Stimulated activated naive B cell treated with anti-CD40 and anti-IgM and Interleukin-4, amounts not matched to agents 10 μg/mL and 1 μg/mL and 100 μg/mL, for 72 hours (primary cell): ENCODE measurements around the gene MAPK12.
"Not testable (repeated sequence)": the region's sequence is repeated elsewhere in the genome, so short reads cannot be mapped to it uniquely, and the experiment has no call there.

Experiments
- ATAC-seq, 2 donors: fragments of 150-1000 bp; cut with Tn5 transposase; replicated peaks; 2 replicates each; pipeline ENCODE4 v1.10.0; 2021; ENCODE audit warnings: moderate library complexity in 1 of 2
- DNase-seq: peaks from one replicate; pipeline ENCODE4 v3.0.0; 2021
- H3K27ac Mint-ChIP-seq: one replicate; pipeline ENCODE4 v1.8.0; 2022; ENCODE audit warnings: mild to moderate bottlenecking, mixed read lengths
- H3K27me3 Mint-ChIP-seq, 2 donors: one replicate each; pipeline ENCODE4 v1.8.0; 2022; ENCODE audit warnings: mixed read lengths in 2 of 2
- H3K36me3 Mint-ChIP-seq, 2 donors: one replicate each; pipeline ENCODE4 v1.8.0; 2022; ENCODE audit warnings: mixed read lengths in 2 of 2, mild to moderate bottlenecking in 1 of 2
- H3K4me1 Mint-ChIP-seq, 2 donors: one replicate each; pipeline ENCODE4 v1.8.0; 2022; ENCODE audit warnings: mixed read lengths in 2 of 2, mild to moderate bottlenecking in 1 of 2
- H3K4me3 Mint-ChIP-seq, 2 donors: one replicate each; pipeline ENCODE4 v1.8.0; 2022; ENCODE audit warnings: mild to moderate bottlenecking in 2 of 2, mixed read lengths in 2 of 2, moderate library complexity in 1 of 2
- H3K9me3 Mint-ChIP-seq, 2 donors: one replicate each; pipeline ENCODE4 v1.8.0; 2022; ENCODE audit warnings: mixed read lengths in 2 of 2, mild to moderate bottlenecking in 1 of 2

Gene MAPK12

DNA sequence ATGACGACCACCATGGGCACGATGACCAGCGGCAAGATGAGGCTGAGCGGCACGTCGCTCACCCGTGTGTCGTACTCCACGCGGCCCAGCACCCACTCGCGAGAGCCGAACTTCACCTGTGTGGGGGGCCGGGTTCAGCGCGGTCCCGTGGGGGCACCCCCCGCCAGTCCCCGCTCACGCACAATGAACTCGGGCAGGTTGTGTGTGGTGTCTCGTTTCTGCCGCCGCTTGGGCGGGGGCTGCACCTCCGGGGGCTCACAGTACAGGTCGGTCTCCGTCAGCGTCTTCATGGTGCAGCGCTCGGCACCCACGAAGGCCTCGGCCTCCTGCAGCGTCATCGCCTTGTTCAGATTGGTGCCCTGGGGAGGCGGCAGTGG, 19.9 kb upstream of the MAPK12 start:
- DNase-seq: no peak
- no peaks in the 10 kb centered on the region for H3K4me1 Mint-ChIP-seq
- no peaks in the 10 kb centered on the region for H3K27me3 Mint-ChIP-seq
- H3K27ac Mint-ChIP-seq: no peak overlapping the region
- no peak for ATAC-seq
- H3K9me3 Mint-ChIP-seq: no peaks in the 10 kb centered on the region
- H3K4me3 Mint-ChIP-seq: no peak overlapping the region
- H3K36me3 Mint-ChIP-seq: peaks cover 3 to 23% of the 10 kb centered on the region in 2 donors

DNA sequence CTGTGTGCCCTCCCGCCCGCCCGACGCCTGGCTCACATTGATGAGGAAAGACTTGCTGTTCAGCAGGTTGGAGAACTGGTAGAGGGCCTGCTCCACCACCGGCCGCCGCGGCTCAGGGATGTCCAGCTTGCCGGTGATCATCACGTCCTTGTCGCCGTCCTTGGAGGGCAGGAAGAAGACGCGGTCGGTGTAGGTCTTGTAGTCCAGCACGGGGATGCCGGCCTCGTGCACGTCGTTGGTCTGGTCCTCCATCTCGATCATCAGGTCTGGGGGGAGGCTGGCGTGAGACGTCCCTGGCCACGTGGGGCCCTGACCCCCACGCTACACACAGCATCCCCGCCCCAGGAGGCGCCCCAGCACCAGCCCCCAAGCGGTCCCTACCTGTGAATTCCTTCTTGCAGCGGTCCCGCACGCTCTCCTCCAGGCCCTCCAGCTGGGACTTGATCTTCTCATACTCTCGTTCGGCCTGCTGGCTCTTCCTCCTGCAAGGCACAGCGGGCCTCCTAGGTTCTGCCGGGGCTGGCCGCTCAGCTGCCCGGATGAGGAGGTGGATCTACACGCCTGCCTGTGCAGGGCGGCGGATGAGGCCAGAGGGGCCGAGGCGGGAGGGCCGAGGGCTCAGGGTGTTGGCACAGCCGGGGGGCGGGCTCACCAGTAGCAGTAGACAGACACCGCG, 19.4 kb upstream of the MAPK12 start:
- H3K4me1 Mint-ChIP-seq: no peaks in the 10 kb centered on the region
- no peak overlapping the region for H3K4me3 Mint-ChIP-seq
- ATAC-seq (no peak), DNase-seq (no peak)
- no peaks in the 10 kb centered on the region for H3K27me3 Mint-ChIP-seq
- peaks cover 3 to 23% of the 10 kb centered on the region in 2 donors for H3K36me3 Mint-ChIP-seq
- H3K9me3 Mint-ChIP-seq: no peaks in the 10 kb centered on the region
- no peak overlapping the region for H3K27ac Mint-ChIP-seq

- no peaks in the 10 kb centered on the region for H3K27me3 Mint-ChIP-seq
- no peak overlapping the region for H3K4me3 Mint-ChIP-seq
- H3K4me1 Mint-ChIP-seq: peaks cover 0 to 2% of the 10 kb centered on the region in 2 donors
- no peak overlapping the region for H3K27ac Mint-ChIP-seq
- peaks cover 3 to 20% of the 10 kb centered on the region in 2 donors for H3K36me3 Mint-ChIP-seq
- ATAC-seq (no peak), DNase-seq (no peak)
- no peaks in the 10 kb centered on the region for H3K9me3 Mint-ChIP-seq
Observed at GRCh38 chr22:50280022-50280707, 18.7 kb upstream of the MAPK12 start.

- peaks cover 3 to 20% of the 10 kb centered on the region in 2 donors for H3K36me3 Mint-ChIP-seq
- DNase-seq: no peak
- H3K4me3 Mint-ChIP-seq: no peak overlapping the region
- ATAC-seq: no peak
- no peak overlapping the region for H3K27ac Mint-ChIP-seq
- H3K27me3 Mint-ChIP-seq: no peaks in the 10 kb centered on the region
- peaks cover 2 to 4% of the 10 kb centered on the region in 2 donors for H3K4me1 Mint-ChIP-seq
- no peaks in the 10 kb centered on the region for H3K9me3 Mint-ChIP-seq
Observed at GRCh38 chr22:50278956-50279619, 17.6 kb upstream of the MAPK12 start.

GRCh38 chr22:50278461-50278860, 17.0 kb upstream of the MAPK12 start:
- Mint-ChIP-seq H3K9me3 (no peaks in the 10 kb centered on the region), H3K4me3 (no peak overlapping the region), H3K27me3 (no peaks in the 10 kb centered on the region), H3K36me3 (peaks cover 3 to 20% of the 10 kb centered on the region in 2 donors), H3K27ac (no peak overlapping the region), H3K4me1 (peaks cover 6% of the 10 kb centered on the region in 2 donors)
- no peak for ATAC-seq
- no peak for DNase-seq

GRCh38 chr22:50277761-50278160, 16.3 kb upstream of the MAPK12 start:
- Mint-ChIP-seq H3K36me3 (peaks cover 3 to 20% of the 10 kb centered on the region in 2 donors), H3K4me3 (no peak overlapping the region), H3K27me3 (no peaks in the 10 kb centered on the region), H3K4me1 (peaks cover 6% of the 10 kb centered on the region in 2 donors), H3K27ac (no peak overlapping the region), H3K9me3 (no peaks in the 10 kb centered on the region)
- ATAC-seq: no peak
- no peak for DNase-seq

DNA sequence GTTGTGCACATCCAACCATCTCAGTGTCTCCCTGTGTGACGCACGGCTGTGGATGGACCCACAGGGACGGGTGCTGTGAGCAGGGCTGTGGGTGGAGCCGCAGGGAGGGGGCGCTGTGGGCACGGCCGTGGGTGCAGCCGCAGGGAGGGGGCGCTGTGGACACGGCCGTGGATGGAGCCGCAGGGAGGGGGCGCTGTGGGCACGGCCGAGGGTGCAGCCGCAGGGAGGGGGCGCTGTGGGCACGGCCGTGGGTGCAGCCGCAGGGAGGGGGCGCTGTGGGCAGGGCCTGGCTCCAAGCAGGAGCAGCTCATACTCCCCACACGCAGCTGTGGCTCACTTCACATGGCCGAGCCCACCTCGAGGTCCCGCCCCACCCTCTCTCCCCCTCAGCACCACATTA, 14.7 kb upstream of the MAPK12 start:
- Mint-ChIP-seq H3K27me3 (no peaks in the 10 kb centered on the region), H3K4me1 (peaks cover 6% of the 10 kb centered on the region in 2 donors), H3K36me3 (peaks cover 3 to 14% of the 10 kb centered on the region in 2 donors), H3K9me3 (no peaks in the 10 kb centered on the region), H3K4me3 (no peak overlapping the region), H3K27ac (no peak overlapping the region)
- DNase-seq: no peak
- ATAC-seq: peak; percentile 73 to 76

- DNase-seq (no peak), ATAC-seq (no peak)
- Mint-ChIP-seq H3K36me3 (peaks cover 0 to 8% of the 10 kb centered on the region in 2 donors), H3K9me3 (no peaks in the 10 kb centered on the region), H3K4me1 (peaks cover 6 to 13% of the 10 kb centered on the region in 2 donors), H3K27ac (peak overlapping the region; percentile 25), H3K27me3 (no peaks in the 10 kb centered on the region), H3K4me3 (no peak overlapping the region)
Observed at GRCh38 chr22:50275181-50276055, 13.9 kb upstream of the MAPK12 start.

DNA sequence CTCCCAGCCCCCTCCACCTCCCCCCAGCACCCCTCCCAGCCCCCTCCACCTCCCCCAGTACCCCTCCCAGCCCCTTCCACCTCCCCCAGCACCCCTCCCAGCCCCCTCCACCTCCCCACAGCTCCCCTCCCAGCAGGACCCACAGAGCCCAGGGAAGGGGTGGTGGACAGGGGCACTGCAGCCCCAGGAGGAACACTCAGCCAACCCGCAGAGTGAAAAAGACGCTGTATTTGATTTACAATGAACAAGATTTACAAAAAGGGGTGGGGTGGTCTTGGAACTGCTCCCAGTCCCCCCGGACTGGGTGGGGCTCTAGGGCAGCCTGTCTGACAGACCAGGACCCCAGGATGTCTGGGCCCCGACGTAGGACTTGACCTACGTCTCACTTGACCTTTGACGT, 13.3 kb upstream of the MAPK12 start:
- H3K9me3 Mint-ChIP-seq: no peaks in the 10 kb centered on the region
- DNase-seq (no peak), ATAC-seq (no peak)
- peak overlapping the region; percentile 25 for H3K27ac Mint-ChIP-seq
- H3K27me3 Mint-ChIP-seq: no peaks in the 10 kb centered on the region
- H3K4me3 Mint-ChIP-seq: no peak overlapping the region
- H3K36me3 Mint-ChIP-seq: peaks cover 0 to 8% of the 10 kb centered on the region in 2 donors
- H3K4me1 Mint-ChIP-seq: peaks cover 6 to 13% of the 10 kb centered on the region in 2 donors

GRCh38 chr22:50274311-50274710, 12.8 kb upstream of the MAPK12 start:
- peaks cover 0 to 8% of the 10 kb centered on the region in 2 donors for H3K36me3 Mint-ChIP-seq
- H3K27me3 Mint-ChIP-seq: no peaks in the 10 kb centered on the region
- peak; percentile 27 to 49 for ATAC-seq
- H3K4me3 Mint-ChIP-seq: no peak overlapping the region
- no peak overlapping the region for H3K27ac Mint-ChIP-seq
- no peak for DNase-seq
- H3K4me1 Mint-ChIP-seq: peaks cover 6 to 18% of the 10 kb centered on the region in 2 donors
- no peaks in the 10 kb centered on the region for H3K9me3 Mint-ChIP-seq

DNA sequence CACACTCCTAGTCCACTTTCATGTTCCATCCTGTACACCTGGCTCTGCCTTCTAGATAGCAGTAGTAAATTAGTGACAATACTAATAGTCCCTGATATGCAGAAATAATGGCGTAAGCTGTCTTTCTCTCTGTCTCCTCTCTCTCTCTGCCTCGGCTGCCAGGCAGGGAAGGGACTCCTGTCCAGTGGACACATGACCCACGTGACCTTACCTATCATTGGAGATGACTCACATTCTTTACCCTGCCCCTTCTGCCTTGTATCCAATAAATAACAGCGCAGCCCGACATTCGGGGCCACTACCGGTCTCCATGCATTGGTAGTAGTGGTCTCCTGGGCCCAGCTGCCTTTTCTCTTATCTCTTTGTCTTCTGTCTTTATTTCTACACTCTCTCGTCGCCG, 12.3 kb upstream of the MAPK12 start:
- H3K4me1 Mint-ChIP-seq: peaks cover 6 to 23% of the 10 kb centered on the region in 2 donors
- not testable (repeated sequence) for H3K9me3 Mint-ChIP-seq, DNase-seq, H3K27me3 Mint-ChIP-seq, ATAC-seq, H3K4me3 Mint-ChIP-seq, H3K27ac Mint-ChIP-seq, H3K36me3 Mint-ChIP-seq

DNA sequence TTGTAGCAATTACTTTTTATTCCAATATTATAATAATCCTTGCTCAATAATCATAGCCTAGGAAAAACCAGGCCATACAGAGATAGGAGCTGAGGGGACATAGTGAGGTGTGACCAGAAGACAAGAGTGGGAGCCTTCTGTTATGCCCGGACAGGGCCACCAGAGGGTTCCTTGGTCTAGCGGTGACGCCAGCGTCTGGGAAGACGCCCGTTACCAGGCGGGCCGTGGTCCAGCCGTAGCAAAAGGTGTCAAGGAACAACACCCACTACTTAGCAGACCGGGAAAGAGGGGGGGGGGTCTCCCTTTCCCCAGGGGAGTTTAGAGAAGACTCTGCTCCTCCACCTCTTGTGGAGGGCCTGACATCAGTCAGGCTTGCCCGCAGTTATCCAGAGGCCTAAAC, 11.9 kb upstream of the MAPK12 start:
- not testable (repeated sequence) for H3K27me3 Mint-ChIP-seq, H3K9me3 Mint-ChIP-seq, H3K4me3 Mint-ChIP-seq, ATAC-seq, DNase-seq, H3K36me3 Mint-ChIP-seq, H3K27ac Mint-ChIP-seq
- peaks cover 9 to 27% of the 10 kb centered on the region in 2 donors for H3K4me1 Mint-ChIP-seq

DNA sequence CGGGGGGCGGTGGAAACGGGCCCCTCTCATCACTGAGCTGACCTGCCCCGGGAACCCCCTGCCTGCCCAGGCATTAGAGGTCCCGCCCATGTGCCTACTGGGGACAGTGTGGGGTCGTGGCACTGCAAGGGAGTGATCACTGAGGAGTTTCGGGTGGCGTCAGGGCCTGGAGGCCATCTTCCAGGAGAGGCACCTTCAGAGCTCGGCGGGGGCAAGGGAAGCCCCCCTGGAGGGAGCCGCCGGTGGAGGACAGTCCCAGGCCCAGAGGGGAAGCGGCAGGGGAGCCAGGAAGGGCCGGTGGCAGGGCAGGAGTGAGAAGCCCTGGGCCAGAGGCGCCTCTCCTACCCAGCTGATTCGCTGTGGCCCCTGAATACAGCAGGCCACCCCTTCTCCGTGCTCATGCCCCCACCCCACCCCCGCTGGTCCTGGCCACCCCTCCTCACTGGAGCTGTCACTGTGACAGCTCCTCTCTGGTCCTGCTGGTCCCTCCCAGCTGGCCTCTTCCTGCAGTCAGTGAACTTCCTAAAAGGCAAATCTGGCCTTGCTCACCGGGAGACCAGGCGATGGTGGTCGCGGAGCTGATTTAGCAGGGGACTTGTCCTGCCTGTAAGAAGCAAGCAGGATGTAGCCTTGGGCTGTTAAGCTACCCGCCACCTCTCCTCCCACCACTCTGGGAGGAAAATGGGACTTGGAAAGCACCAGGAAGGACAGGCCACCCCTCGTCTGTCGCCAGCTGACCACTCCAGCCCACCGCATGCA, 10.7 kb upstream of the MAPK12 start:
- Mint-ChIP-seq H3K27ac (no peak overlapping the region), H3K4me3 (peak overlapping the region in 1 of 2 donors; percentile 36), H3K36me3 (peaks cover 0 to 3% of the 10 kb centered on the region in 2 donors), H3K27me3 (peaks cover 4 to 10% of the 10 kb centered on the region in 2 donors), H3K4me1 (peaks cover 12 to 31% of the 10 kb centered on the region in 2 donors), H3K9me3 (no peaks in the 10 kb centered on the region)
- DNase-seq (no peak), ATAC-seq (no peak)
